GM21528 (cell line): ENCODE results near the gene FAM171A2.
A peak's percentile ranks its signal among the peaks of the same experiment; 100 is the strongest.
"Not testable (repeated sequence)": the region's sequence is repeated elsewhere in the genome, so short reads cannot be mapped to it uniquely, and the experiment has no call there.

Source experiments
- ATAC-seq: cut with Tn5 transposase; IDR thresholded peaks from one replicate; pipeline ENCODE4 v1.9.1; 2021; ENCODE audit warnings: mild to moderate bottlenecking, moderate library complexity; ENCODE audit not compliant: unreplicated experiment, low FRiP score

The FAM171A2 gene

GRCh38 chr17:44348234-44348987, 15.2 kb downstream of the FAM171A2 start:
- peak; percentile 41 for ATAC-seq

- not testable (repeated sequence) for ATAC-seq
Observed at GRCh38 chr17:44347206-44348055, 16.2 kb downstream of the FAM171A2 start.

DNA sequence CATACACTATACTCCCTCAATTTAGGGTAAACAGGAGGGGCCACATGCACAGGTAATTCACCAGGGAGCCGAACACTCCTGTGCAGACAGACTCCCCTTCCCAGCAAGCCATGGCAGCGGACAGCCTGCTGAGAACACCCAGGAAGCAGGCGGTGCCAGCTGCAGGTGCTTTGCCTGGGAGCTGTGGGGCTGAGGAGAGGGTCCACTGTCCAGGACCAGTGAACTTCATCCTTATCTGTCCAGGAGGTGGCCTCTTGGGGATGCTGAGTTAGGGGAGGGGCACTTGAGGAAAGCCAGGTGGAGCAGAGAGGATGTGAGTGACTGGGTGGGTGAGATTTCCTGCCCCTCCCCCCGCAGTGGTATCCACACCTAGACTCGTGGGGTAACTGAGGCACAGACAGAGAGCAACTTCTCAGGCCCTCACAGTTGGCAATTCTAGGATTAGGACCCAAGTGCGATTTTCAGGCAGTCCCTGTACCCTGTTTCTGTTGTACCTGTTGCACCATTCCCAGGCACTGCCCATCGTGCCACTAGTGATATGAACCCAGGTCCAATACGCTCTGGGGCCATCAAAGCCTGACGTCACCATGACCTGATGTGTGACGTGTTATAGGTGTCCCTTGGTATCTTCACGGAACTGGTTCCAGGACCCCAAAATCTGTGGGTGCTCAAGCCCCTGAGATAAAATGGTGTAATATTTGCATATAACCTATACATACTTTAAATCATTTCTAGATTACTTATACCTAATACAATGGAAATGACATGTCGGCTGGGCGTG, 17.4 kb downstream of the FAM171A2 start:
- ATAC-seq, result no peak

DNA sequence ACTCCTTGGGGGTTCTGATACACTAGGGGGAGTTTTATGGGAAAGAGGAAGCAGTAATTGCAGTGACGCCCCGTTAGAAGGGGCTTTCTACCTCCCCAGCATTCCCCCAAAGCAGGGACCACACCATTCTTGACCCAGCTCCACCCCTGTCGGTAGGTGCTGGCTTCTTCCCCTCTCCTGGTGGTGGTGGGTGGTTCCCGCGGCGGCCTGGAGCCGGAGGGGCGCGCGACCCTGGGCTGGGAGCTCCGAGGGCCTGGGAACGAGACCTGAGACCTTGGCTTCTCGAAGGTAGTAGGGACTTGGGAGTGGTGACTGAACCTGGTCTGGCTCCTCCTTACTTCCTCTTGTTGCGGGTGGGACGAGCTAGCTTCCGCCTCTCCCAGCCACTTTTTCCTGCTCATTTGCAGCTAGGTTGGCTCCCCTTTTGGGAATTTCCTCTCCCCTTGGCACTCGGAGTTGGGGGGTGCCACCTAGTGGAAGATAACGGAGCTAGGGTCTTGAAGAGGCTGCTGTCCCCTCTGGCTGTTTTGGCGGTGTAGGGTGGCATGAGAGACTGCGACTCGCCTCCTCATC, 18.1 kb downstream of the FAM171A2 start:
- ATAC-seq, result no peak

- ATAC-seq, result peak; percentile 44
Observed at GRCh38 chr17:44344939-44345453, 18.7 kb downstream of the FAM171A2 start, which contains the start of gene GRN. Gene GRN, plus strand, starts transcription at chr17:44345302. Its CDS starts 3,863 bp downstream, at chr17:44349165.

GRCh38 chr17:44343510-44344209, 20.0 kb downstream of the FAM171A2 start:
- no peak for ATAC-seq

DNA sequence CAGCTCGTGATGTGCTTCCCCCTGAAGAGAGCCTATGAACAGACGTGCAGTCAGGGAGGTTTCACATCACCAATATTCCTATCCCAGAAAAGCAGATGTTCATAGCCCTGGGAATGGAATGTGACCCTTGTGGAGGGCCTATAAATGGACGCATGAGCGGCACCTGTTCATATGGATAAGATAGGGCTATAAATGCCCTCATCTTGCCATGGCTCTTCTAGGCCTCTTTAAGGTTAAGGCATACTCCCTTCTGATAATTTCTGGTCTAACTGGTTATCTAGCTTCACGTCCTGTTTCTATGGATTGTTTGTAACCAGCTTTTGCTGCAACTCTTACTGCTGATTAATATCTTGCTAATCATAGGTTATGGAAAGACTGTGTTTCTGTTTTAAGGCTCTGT, 23.1 kb downstream of the FAM171A2 start:
- ATAC-seq, result not testable (repeated sequence)

DNA sequence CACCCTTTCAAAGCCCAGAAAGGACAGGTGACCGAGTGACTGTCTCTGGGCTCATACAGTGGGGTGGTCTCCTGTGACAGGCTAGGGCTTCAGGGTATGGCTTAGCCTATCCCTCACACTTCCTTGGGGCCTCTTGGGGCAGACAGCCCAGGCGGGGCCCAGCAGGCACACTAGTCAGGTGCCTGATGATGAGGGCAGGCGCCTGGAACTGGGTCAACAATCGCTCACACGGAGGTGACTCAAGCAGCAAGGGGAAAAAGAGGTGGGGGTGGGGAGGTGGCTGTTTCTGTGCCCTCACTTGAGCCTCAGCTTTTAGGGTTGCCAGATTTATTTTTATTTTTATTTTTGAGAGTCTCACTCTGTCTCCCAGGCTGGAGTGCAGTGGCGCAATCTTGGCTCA, 25.0 kb downstream of the FAM171A2 start:
- no peak for ATAC-seq

DNA sequence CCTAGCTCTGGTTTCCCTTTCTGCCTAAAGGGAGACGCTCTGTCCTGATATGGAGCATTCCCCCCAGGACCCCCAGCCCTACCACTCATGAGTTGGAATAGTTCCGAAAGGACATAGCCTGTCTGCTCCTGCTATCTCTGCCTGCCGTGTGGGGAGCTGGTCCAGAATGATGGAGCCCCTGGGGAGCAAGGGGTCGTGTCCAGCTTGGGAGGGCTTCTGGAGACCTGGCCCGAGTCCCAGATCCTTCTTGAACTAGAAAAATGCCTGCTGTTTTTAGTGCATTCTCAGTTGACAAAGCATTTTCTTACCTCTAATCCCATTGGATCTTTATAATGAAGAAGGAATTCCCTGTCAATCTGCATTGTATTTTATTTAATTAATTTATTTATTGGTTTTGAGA, 27.7 kb downstream of the FAM171A2 start:
- ATAC-seq, result no peak

DNA sequence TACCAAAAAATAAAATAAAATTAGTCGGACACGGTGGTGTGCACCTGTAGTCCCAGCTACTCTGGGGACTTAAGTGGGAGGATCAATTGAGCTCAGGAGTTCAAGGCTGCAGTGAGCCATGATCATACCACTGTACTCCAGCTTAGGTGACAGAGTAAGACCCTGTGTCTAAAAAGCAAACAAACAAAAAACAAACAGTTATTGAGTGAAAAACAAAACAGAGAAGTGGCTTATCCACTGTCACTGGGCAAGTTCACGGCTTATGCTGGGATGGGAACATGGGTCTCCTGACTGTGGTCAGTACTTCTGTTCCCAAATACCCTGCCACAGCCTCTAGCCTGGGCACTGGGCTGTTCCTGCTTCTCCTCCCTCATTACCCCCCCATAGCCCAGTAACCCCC, 28.1 kb downstream of the FAM171A2 start:
- no peak for ATAC-seq

- ATAC-seq, result no peak
Observed at GRCh38 chr17:44334727-44335126, 28.9 kb downstream of the FAM171A2 start.

DNA sequence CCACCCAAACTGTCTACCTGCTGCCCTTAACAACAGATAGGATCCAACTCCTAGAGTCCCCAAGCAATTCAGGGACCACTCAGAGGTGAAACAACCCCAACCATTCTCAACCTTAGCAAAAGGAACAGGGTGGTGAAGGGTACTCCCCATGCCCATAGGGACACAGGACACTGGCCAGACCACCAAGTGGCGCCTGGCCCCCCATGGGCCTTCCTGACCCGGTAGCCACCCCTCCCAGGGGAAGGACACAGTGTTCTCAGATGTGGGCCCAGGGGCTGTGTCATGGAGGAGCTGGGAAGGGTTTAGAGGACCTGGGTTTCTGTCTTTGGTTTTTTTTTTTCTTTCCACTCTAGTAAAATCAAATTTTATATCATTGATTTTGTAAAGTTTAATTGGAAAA, 29.3 kb downstream of the FAM171A2 start:
- no peak for ATAC-seq

DNA sequence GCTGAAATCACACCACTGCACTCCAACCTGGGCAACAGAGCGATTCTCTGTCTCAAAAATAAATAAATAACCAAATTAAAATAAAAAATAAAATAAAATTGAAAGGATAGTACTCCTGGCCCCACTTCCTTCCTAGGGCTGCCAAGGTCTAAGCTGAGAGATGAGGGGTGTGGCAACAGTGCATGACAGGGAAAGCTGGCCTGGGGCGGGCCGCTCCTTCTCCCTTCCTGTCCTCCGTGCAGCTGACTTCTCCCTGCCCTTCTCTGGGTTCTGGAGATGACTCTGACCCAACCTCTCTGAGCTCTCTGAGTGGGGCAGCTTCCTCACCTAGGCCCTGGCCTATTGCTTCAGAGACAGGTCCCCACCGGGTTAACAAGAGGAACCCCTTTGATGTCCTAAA, 30.3 kb downstream of the FAM171A2 start:
- no peak for ATAC-seq

DNA sequence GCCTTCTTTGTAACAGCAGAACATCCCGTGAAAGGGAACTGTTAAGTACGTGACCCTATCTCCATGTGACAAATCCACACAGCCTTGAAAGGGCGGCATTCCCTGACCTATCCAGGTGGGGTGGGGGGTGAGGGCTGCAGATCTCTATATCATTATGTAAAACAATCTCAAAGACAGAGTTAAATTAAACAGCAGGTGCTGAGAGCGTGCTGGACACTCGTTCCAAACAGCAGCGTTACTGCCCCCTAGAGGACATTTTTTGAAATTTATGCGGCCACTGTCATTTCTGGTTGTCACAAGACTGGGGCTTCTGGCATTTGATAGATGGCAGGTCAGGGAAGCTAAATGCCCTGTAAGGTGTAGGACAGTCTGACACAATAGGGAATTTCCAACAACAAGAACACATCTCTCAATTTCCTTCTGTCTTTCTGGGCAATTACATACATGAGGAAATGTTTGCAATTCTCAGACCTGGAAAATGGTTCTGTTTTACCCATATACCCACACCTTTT, 32.3 kb downstream of the FAM171A2 start:
- no peak for ATAC-seq

DNA sequence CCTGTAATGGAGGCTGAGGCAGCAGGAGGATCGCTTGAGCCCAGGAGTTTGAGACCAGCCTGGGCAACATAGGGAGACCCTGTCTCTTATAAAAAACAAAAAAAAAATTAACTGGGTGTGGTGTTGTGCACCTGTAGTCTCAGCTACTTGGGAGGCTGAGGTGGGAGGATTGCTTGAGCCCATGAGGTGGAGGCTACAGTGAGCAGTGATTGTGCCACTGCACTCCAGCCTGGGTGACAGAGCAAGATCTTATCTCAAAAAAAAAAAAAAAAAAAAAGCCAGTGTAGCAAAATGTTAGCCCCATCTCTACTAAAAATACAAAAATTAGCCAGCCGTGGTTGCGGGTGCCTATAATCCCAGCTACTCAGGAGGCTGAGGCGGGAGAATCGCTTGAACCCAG, 33.4 kb downstream of the FAM171A2 start:
- ATAC-seq, result not testable (repeated sequence)

- not testable (repeated sequence) for ATAC-seq
Observed at GRCh38 chr17:44329516-44329915, 34.1 kb downstream of the FAM171A2 start.

- no peak for ATAC-seq
Observed at GRCh38 chr17:44327715-44328449, 35.8 kb downstream of the FAM171A2 start.

DNA sequence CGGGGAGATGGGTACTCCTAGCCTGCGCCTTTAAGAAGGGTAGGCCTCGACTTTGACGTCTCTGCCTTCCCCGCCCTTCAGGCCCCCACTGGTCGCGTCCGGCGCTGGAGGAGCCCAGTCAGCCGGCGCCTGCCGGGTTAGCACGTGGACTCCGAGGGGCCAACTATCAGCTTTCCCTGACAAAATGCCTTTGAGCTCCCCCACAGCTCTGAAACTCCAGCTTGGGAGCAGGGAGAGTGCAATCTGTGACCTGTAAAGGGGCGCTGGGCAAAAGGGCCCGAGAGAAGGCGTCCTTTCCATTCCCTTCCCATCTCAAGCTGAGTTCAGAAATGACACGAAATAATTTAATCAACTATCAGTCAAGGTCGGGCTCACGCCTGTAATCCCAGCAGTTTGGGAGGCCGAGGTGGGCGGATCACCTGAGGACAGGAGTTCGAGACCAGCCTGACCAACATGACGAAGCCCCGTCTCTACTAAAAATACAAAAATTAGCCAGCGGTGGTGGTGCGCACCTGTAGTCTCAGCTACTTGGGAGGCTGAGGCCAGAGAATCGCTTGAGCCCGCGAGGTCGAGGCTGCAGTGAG, 36.7 kb downstream of the FAM171A2 start:
- ATAC-seq, result no peak
